ENCODE measurements around the gene ERC1.

- TF ChIP-seq SMARCC2 (IDR thresholded peaks at IDR 0.05; ENCODE audit: low read depth): no peak
- TF ChIP-seq KDM5B (IDR thresholded peaks at IDR 0.05; ENCODE audit: insufficient replicate concordance, low read depth, low read length): no peak
- no peak for TF ChIP-seq MAX (CRISPR knock-in tag; IDR thresholded peaks at IDR 0.05)
- no peak for TF ChIP-seq ZEB2 (IDR thresholded peaks at IDR 0.05)
Measured at GRCh38 chr12:1509413-1510052, 518.5 kb downstream of the ERC1 start.

Data from K562 (cell line).